Measurements from ENCODE around the gene NIPAL1. TPM values are rescaled to one million over a fixed set of nuclear protein-coding genes. Genes with fewer than 3 reads are reported as not detected.

Gene NIPAL1
- polyA plus RNA-seq, 1 donor from 2014 or later, result 0.85 TPM

DNA sequence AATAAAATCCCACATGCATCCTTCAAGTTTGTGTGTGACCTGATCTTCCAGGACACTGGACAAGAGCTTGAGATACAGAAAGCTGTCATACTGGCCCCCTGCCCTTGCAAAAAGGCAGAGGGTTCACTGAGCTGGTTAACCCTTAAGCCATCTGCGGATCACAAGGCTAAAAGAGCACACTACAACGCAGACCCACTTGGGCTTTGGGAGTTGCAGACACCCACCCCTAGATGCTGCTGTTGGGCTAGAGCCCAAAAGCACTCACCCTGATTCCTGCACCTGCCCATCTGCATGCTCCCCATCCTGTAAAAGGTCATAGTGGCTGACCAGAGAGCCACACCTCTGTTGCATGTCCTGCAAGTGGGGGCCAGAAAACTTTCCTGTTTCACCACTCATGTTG, 66.4 kb downstream of the NIPAL1 start:
- H3K27ac ChIP-seq (ENCODE audit: low read length), result no peak overlapping the region
- H3K36me3 ChIP-seq (ENCODE audit: insufficient read depth, low read length), result no peaks in the 10 kb centered on the region
- no peaks in the 10 kb centered on the region for H3F3A ChIP-seq (ENCODE audit: insufficient read depth, low read length, poor library complexity, severe bottlenecking)
- H2AFZ ChIP-seq (ENCODE audit: low read depth, low read length), result no peak overlapping the region
- no peaks in the 10 kb centered on the region for H3K9me2 ChIP-seq (ENCODE audit: insufficient read depth, low read length)
- no peak overlapping the region for H3K4me2 ChIP-seq (ENCODE audit: low read length)
- no peaks in the 10 kb centered on the region for H3K9me3 ChIP-seq (ENCODE audit: low read length)
- H3K9ac ChIP-seq (ENCODE audit: low read length), result no peak overlapping the region
- TF ChIP-seq, protein P1, sequence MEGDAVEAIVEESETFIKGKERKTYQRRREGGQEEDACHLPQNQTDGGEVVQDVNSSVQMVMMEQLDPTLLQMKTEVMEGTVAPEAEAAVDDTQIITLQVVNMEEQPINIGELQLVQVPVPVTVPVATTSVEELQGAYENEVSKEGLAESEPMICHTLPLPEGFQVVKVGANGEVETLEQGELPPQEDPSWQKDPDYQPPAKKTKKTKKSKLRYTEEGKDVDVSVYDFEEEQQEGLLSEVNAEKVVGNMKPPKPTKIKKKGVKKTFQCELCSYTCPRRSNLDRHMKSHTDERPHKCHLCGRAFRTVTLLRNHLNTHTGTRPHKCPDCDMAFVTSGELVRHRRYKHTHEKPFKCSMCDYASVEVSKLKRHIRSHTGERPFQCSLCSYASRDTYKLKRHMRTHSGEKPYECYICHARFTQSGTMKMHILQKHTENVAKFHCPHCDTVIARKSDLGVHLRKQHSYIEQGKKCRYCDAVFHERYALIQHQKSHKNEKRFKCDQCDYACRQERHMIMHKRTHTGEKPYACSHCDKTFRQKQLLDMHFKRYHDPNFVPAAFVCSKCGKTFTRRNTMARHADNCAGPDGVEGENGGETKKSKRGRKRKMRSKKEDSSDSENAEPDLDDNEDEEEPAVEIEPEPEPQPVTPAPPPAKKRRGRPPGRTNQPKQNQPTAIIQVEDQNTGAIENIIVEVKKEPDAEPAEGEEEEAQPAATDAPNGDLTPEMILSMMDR (IDR thresholded peaks at IDR 0.05; ENCODE audit: poor library complexity, severe bottlenecking), result no peak
- TF ChIP-seq EP300 (conservative IDR thresholded peaks at IDR 0.05; ENCODE audit: poor library complexity, severe bottlenecking) (no peak), SMC3 (conservative IDR thresholded peaks at IDR 0.05; ENCODE audit: poor library complexity) (no peak), MXI1 (conservative IDR thresholded peaks at IDR 0.05; ENCODE audit: poor library complexity, severe bottlenecking) (no peak), EZH2 (IDR thresholded peaks at IDR 0.05; ENCODE audit: borderline replicate concordance, insufficient read depth, low read length, poor library complexity, severe bottlenecking) (no peak), TAF1 (IDR thresholded peaks at IDR 0.05; ENCODE audit: low read depth) (no peak)
- TF ChIP-seq, protein P2, sequence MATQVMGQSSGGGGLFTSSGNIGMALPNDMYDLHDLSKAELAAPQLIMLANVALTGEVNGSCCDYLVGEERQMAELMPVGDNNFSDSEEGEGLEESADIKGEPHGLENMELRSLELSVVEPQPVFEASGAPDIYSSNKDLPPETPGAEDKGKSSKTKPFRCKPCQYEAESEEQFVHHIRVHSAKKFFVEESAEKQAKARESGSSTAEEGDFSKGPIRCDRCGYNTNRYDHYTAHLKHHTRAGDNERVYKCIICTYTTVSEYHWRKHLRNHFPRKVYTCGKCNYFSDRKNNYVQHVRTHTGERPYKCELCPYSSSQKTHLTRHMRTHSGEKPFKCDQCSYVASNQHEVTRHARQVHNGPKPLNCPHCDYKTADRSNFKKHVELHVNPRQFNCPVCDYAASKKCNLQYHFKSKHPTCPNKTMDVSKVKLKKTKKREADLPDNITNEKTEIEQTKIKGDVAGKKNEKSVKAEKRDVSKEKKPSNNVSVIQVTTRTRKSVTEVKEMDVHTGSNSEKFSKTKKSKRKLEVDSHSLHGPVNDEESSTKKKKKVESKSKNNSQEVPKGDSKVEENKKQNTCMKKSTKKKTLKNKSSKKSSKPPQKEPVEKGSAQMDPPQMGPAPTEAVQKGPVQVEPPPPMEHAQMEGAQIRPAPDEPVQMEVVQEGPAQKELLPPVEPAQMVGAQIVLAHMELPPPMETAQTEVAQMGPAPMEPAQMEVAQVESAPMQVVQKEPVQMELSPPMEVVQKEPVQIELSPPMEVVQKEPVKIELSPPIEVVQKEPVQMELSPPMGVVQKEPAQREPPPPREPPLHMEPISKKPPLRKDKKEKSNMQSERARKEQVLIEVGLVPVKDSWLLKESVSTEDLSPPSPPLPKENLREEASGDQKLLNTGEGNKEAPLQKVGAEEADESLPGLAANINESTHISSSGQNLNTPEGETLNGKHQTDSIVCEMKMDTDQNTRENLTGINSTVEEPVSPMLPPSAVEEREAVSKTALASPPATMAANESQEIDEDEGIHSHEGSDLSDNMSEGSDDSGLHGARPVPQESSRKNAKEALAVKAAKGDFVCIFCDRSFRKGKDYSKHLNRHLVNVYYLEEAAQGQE (IDR thresholded peaks at IDR 0.05; ENCODE audit: borderline replicate concordance), result no peak
- no peaks in the 10 kb centered on the region for H4K20me1 ChIP-seq (ENCODE audit: insufficient read depth)
- H3K27me3 ChIP-seq (ENCODE audit: insufficient read depth, low read depth, low read length), result no peaks in the 10 kb centered on the region
- H3K4me3 ChIP-seq (ENCODE audit: low read length), result no peak overlapping the region
- no peaks in the 10 kb centered on the region for H3K79me2 ChIP-seq (replicated peaks; ENCODE audit: insufficient read depth, low read length)

DNA sequence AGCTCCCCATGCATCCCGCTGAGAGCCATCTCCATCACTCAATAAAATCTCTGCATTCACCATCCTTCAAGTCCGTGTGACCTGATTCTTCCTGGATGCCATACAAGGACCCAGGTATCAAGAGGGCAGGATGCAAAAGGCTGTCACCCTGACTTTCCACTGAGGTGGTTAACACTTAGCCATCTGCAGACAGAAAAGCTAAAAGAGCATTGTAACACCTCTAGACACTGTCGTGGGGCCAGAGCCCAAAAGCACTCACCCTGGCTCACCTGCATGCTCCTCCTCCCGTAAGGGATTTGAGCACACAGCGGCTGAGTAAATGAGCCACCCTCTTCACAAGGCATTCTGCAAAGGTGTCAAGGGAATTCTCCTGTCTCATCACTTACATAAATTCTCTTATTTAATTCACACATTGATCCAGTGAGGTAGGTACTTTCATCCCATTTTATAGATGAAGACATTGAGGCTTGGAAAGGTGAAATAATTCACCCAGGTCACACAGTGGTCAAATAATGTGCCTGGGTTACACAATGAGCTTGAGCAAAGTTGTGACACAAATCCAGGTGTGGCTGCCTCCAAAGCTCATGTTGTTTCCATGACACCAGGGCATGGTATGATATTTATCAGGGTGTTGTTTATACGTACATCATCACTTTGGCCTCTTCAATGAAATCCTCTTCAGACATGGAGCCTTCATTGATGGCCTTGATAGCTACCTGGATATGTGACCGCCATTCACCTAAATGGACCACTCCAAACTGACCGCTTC, 69.4 kb downstream of the NIPAL1 start:
- H3F3A ChIP-seq (ENCODE audit: insufficient read depth, low read length, poor library complexity, severe bottlenecking), result no peaks in the 10 kb centered on the region
- no peaks in the 10 kb centered on the region for H3K79me2 ChIP-seq (replicated peaks; ENCODE audit: insufficient read depth, low read length)
- no peaks in the 10 kb centered on the region for H3K9me3 ChIP-seq (ENCODE audit: low read length)
- H3K27me3 ChIP-seq (ENCODE audit: insufficient read depth, low read depth, low read length), result no peaks in the 10 kb centered on the region
- no peak overlapping the region for H3K27ac ChIP-seq (ENCODE audit: low read length)
- no peak overlapping the region for H3K4me3 ChIP-seq (ENCODE audit: low read length)
- no peaks in the 10 kb centered on the region for H3K36me3 ChIP-seq (ENCODE audit: insufficient read depth, low read length)
- H3K9me2 ChIP-seq (ENCODE audit: insufficient read depth, low read length), result no peaks in the 10 kb centered on the region
- no peak overlapping the region for H3K4me2 ChIP-seq (ENCODE audit: low read length)
- TF ChIP-seq MXI1 (conservative IDR thresholded peaks at IDR 0.05; ENCODE audit: poor library complexity, severe bottlenecking) (no peak), POLR2AphosphoS5 (IDR thresholded peaks at IDR 0.05) (no peak), RAD21 (conservative IDR thresholded peaks at IDR 0.05) (no peak), TAF1 (IDR thresholded peaks at IDR 0.05; ENCODE audit: low read depth) (no peak), SMC3 (conservative IDR thresholded peaks at IDR 0.05; ENCODE audit: poor library complexity) (no peak), EP300 (conservative IDR thresholded peaks at IDR 0.05; ENCODE audit: poor library complexity, severe bottlenecking) (no peak), EZH2 (IDR thresholded peaks at IDR 0.05; ENCODE audit: borderline replicate concordance, insufficient read depth, low read length, poor library complexity, severe bottlenecking) (no peak)
- TF ChIP-seq, protein P1 (IDR thresholded peaks at IDR 0.05; ENCODE audit: poor library complexity, severe bottlenecking), result no peak
- TF ChIP-seq, protein P2 (IDR thresholded peaks at IDR 0.05; ENCODE audit: borderline replicate concordance), result no peak
- no peaks in the 10 kb centered on the region for H4K20me1 ChIP-seq (ENCODE audit: insufficient read depth)
- H2AFZ ChIP-seq (ENCODE audit: low read depth, low read length), result no peak overlapping the region
- H3K9ac ChIP-seq (ENCODE audit: low read length), result no peak overlapping the region

Measured in neural cell (in vitro differentiated cells).